ENCODE data around the gene GALNT10. TPM values are rescaled to one million over a fixed set of nuclear protein-coding genes. Genes with fewer than 3 reads are reported as not detected.

Gene GALNT10
- total RNA-seq, 1 donor from 2014 or later, result 5.7 TPM

DNA sequence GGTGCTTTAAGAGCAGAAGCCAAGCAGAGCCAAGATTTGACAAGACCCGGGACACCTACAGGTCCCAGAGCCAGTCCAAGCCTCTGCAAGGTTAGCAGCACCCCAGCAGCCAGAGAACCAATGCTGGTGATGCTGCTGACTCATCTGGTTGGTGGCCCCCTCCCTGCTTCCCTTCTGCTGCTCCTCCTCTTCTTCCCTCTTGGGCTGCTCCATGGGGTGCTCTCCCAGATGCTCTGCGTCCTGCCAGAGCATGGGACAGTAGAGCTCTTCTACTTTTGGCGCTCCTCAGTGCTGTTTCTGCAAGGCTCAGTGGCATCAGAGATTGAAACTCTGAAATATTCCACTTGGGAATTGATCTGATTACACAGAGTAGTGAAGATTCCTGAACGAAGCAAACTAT, 179.1 kb downstream of the GALNT10 start:
- FAIRE-seq (no peak), DNase-seq (ENCODE audit: low spot score in 2 of 2) (no peak)

DNA sequence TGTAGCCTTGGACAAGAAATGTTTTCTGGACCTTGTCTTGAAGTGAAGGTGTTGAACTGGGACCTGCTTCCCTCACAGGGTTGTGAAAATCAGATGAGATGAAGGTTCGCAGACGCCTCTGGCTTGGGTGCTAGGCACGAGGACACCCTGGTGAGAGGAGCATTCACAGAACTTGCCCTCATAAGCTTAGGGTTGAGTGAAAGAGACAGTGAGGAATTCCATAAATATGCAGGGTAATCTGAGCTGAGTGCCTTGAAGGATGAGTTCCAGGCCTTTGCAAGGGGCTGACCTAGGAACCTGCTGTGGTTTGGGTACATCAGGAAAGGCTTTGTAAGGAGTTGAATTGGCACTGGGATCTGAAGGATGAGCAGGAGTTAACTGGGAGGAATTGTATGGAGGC, 179.6 kb downstream of the GALNT10 start:
- no peak for FAIRE-seq
- no peak for DNase-seq (ENCODE audit: low spot score in 2 of 2)

DNA sequence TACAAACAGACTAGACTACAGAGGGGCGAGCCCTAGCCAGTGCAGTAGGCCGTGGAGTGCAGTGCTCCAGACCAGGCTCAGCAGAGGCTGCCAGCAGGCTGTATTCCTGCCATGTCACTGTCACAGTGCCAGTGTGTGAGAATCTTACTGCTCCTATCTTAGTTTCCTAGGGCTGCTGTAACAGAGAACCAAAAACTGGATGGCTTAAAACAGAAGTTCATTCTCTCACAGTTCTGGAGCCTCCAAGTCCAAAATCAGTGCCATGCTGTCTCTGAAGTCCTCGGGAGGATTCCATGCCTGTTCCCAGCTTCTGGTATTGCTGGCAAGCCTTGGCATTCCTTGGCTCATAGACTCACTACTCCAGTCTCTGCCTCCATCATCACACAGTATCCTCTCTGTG, 180.3 kb downstream of the GALNT10 start:
- FAIRE-seq (no peak), DNase-seq (ENCODE audit: low spot score in 2 of 2) (no peak)

DNA sequence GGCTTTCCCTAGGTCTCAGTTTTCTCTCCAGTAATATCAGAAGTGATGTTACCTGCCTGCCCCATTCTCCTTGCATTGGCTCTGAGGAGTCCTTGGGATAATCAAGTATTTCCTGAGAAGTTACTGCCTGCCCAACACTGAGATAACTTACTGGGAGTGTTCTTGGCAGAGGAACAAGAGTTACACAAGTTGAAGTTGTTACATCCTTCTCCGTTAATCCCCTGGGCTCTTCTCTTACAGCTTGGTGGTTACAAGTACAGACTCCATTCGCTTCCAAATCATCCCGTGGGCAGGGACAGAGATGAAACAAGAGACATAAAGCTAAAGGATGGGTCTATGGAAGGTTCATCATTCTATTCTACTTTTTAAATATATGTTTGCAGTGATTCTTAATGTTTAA, 181.2 kb downstream of the GALNT10 start:
- no peak for DNase-seq (ENCODE audit: low spot score in 2 of 2)
- FAIRE-seq, result no peak

DNA sequence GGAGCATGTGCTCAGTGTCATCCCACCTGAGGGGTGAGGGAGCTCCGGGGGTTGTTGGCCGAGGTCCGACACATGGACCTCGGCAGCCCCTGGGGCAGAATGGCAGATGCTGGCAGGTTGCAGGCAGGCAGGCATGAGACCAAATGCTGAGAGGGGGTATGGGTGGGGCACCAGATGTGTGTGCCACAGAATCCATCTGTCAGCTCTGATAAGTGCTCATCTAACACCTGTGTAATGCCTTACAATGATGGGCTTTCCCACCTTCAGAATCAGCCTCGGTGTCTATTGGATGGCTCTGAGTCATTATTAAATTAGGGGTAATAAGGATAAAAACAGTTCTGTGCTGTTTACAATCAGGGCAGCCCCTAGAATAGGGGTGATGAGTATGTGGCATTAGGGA, 182.1 kb downstream of the GALNT10 start:
- no peak for FAIRE-seq
- no peak for DNase-seq (ENCODE audit: low spot score in 2 of 2)

DNA sequence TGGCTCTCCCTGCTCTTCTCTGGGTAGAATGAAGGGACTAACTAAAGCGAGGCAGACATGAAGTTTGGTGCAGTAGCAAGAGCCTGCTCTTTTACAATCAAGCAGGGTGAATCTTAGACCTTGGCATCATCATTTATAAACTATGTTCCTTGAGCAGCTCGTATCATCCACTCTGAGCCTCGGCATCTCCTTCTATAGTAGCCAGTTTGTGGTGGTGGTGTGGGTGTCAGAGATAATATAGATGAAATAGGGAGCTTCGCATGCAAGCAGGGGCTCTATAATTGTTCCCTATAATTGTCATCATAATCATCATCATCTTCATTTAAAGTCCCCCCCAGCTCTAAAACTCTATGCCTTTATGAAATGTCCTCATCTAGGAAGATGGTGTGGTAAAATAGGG, 182.8 kb downstream of the GALNT10 start:
- FAIRE-seq (no peak), DNase-seq (ENCODE audit: low spot score in 2 of 2) (no peak)

DNA sequence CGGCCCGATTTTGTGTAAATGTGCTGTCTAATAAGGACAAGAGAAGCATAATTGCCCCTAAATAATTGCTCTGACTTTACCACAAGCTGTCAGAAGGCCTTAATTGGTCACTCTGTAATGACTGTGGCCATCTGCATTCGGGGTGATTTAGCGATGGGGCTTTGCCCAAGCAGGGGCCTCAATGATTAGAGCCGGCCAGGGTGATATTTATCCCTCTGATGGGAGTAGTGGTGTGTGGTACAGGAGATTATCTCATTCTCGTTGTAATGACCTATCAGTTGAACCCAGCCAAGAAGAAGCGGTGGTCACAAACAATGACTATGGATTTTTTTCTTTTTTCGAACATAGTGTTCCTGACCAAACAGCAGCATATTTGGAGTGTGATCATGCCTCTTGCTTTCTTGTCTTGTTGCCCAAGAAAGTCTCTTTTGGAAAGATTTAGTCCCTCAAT, 183.2 kb downstream of the GALNT10 start:
- FAIRE-seq, result no peak

DNA sequence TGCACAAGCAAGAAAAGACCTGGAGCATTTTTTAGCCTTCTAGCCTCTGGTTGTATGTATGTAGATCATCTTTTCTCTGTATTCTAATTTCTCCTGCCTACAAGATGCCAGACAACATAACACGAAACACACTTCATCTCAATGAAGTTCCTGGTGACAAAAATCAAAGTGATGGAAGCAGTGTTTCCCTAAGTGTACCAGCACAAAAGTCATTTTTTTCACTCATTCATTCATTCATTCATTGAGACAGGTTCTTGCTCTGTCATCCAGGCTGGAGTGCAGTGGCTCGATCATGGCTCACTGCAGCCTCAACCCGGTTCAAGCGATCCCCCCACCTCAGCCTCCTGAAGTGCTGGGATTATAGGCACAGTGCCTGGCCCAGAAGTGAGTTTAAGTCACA, 183.7 kb downstream of the GALNT10 start:
- FAIRE-seq (no peak), DNase-seq (ENCODE audit: low spot score in 2 of 2) (no peak)

More for the DNA sequence above, 183.2 kb downstream of the GALNT10 start:
- DNase-seq (ENCODE audit: low spot score in 2 of 2), result no peak

DNA sequence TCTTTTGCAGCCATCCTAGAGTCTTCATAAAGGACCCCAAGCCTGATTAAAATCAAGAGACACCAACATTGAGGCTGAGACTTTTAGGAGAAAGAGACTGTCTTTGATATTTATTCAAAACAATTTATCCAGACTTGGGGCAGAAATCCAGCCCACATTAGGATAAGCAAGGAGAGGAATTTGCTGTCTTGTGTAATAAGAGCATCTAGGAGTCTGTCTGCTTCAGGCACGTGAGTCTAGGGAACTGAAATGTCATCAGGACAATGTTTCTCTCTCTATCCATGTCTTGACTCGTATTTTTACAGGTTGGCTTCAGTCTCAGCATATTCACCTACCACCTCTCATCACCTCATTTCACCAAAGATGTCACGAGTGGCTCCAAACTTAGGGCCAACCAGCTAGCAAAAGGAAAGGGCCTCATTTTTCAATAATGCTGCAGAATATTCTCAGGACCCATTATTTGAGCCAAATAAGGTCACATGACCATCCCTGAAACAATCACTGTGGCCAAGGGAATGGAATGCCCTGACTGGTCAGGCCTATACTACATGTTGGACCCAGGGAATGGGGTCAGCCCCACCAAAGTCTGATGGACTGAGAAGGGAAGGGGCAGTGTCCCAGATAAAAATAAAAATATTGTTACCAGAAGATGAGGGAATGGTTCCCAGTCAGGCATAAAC, 184.9 kb downstream of the GALNT10 start:
- FAIRE-seq (no peak), DNase-seq (ENCODE audit: low spot score in 2 of 2) (no peak)

DNA sequence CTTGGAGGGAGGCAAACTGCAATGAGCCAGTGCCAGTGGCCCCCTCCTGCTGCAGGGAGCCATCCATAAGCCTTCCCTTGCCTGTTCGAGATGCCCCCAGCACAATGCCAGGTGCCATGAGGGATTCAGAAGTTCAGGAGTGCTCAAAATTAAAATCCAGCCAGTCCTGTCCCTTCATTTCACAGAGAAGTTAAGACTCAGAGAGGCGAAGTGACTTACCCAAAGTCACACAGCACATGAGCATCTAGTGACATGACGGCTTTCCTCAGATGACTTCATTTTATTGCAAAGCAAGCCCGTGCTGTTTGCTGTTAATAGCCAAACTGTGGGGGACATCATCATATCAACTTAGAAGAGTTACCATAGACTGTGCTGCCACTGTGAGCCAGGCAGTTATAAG, 185.9 kb downstream of the GALNT10 start:
- no peak for FAIRE-seq
- DNase-seq (ENCODE audit: low spot score in 2 of 2), result no peak

DNA sequence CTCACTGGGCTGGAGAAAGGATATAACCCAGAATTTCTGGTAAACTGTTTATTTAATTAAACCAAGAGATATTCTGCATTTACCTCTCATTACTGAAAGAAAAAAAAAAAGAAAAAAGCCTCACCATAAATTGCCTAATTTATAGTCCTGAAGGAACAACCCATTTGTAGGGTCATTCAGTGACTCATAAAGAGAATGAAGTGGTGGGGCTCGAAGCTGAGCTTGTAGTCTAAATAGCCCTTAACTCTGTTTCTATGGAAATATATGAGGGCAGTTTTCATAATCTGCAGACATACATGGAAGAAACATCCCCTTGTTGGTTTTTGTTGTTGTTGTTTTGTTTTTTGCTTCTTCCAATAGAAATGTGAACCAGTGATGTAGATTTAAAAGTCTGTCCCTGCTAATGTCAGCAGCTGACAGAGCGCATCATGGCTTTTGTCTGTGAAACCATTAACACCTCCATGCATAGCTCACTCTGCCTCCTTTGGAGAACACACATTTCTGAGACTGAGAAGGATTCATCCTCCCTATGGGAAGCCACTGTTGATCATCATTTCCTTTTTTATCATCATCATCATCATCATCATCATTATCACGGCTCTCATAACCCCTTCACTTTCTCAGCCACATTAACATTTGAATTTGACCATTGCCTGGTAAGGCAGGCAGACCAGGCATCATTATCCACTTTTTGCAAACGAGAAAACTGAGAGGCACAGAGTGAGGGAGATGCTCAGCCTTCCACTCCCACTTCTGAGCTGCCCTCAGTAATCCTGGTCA, 187.4 kb downstream of the GALNT10 start:
- no peak for FAIRE-seq
- DNase-seq (ENCODE audit: low spot score in 2 of 2), result no peak

DNA sequence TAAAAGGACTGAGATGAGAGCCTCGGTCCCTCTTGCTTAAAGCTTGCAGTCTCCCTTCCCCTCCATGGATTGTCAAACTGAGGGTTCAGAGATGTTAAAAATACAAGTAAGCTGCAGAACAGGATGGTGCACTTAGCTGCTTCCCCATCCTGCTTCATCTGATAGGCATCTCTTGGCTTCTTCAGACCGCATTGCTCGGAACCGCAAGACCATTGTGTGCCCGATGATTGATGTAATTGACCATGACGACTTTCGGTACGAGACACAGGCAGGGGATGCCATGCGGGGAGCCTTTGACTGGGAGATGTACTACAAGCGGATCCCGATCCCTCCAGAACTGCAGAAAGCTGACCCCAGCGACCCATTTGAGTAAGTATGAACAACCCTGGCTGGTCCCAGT, 189.7 kb downstream of the GALNT10 start:
- FAIRE-seq (no peak), DNase-seq (ENCODE audit: low spot score in 2 of 2) (no peak)

DNA sequence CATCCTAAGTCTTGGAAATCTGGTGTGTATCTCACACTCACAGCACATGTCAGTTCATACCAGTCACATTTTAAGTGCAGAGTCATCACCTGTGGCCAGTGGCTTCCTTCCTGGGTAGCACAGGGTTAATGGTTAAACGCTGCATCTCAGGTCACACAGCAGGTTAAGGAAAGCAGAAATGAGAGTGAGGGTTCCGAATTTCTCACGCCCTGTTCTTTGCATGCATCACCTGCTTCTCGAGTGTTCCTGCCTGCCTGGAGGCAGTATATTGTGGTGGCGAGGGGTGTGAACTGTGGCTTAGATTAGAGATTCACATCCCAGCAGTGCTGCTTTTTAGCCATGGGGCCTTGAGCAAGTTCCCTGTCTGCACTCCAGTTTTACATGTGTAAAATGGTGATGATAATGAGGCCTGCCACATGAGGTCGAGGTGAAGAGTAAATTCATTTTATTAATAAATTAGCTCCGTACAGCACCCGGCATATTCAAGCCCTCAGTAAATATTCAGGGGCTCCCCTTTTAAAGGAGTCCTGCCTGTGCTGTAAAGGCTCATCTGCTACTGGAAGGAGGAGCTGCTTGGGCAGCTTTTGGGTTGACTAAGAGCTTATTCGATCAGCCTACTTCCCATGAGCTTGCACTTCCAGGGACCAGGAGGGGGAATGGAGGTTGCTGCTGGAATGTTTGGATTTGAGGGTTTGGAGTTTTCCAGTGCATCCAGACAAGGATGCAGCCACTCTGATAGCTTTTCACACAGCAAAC, 194.1 kb downstream of the GALNT10 start:
- FAIRE-seq (no peak), DNase-seq (ENCODE audit: low spot score in 2 of 2) (no peak)

DNA sequence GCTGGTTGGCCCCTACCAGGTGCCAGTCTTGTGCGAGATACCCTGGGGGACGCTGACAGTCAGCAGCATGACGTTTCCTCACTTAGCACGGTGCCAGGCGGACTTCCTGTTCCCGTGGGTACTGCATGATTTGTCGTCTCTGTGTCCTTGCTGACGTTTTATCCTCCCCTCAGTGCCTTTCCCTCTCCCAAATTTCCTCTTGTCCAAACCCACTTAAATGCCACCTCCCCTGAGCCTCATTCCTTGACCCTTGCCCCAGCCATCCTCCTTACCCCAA, 194.6 kb downstream of the GALNT10 start:
- FAIRE-seq (no peak), DNase-seq (ENCODE audit: low spot score in 2 of 2) (no peak)

DNA sequence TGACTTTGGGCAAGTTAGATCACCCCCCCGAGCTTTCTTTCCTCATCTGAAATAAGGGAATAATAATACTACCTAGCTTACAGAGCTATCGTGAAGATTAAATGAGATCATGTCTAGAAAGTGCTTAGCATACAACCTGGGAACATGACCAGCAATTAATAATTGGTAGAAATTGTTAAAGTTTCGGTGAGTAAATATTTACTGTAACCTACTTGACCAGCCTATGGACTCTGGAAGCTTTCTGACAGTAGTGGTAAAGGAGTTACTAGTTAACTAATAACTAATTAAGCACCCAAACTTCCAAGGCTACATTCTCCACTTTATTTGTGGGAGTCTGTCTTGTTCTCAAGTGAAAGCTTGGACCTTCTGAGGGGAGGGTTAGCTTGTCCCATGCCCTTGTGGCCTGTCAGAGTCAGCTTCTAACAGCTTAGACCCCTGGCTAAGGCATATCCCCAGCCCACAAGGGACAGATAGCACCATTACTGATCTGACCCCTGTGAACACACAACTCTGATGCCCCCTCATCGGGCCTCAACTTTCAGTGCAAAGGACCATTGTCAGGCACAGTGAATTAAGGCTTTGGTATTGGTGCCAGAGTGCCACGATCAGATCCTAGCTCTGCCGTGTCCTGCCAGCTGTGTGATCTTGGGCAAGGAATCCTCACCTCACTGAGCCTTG, 196.6 kb downstream of the GALNT10 start:
- no peak for DNase-seq (ENCODE audit: low spot score in 2 of 2)
- no peak for FAIRE-seq

DNA sequence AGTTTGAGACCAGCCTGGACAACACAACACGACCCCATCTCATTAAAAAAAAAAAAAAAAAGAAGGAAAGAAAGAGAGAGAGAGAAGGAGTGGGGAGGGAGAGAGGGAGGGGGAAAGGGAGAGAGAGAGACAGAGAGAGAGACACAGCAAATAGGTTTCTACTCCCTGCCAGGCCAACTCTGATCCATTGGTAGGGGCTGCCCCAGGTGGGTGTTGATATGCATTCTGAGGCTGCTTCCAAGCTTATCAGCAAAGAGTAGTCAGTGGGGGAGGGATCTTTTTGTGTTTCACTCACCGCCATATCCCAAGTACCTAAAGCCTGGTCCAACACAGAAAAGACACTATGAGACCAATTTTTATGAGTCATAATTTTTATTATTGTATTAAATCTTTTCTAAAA, 198.3 kb downstream of the GALNT10 start:
- DNase-seq (ENCODE audit: low spot score in 2 of 2) (no peak), FAIRE-seq (no peak)

DNA sequence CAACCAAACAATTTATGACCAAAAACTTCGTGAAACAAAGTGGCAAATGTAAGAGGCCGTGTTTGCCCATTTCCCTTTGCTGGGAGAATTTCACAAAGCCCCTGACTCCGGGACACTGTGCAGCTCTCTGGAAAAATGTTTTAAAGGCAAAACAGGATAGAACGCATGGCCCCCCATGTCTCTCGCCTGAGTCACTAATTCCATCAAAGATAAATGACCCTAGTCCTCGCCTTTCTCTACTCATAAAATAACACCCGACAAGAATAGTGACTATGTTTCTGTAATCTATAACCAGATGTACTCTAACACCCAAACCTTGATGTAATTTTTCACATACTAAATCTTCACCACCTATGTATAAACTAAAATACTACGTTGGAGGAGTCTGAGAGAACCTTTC, 199.6 kb downstream of the GALNT10 start:
- no peak for FAIRE-seq

DNA sequence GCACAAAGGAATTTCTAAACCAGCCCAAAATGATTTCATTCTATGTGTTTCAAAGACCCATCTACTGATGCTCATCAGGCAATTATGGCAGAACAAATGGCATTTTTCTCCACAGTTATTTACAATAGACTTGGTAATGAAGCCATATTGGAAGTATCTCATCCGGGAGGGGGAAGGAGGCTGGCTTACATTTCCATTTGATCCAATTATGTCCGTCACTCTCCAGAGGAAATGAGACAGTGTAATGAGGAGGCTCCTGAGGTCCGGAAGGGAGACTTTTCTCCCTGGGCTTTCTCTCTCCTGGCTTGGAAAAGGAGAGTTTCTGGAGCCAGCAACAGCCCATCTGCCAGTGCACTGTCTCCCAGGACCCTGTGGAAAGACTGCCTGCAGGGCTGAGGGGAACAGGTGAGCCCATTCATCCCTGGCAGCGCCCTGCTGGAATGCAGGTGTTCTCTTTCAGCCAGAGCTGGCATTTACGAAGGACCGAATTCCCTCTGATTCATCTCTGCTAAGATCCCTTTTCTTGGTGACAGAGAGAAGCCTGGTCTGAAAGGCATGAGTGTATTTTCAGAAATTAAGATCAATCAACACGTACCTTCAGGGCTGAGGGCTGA, 200.3 kb downstream of the GALNT10 start:
- no peak for DNase-seq (ENCODE audit: low spot score in 2 of 2)
- FAIRE-seq, result no peak

More for the DNA sequence above, 199.6 kb downstream of the GALNT10 start:
- DNase-seq (ENCODE audit: low spot score in 2 of 2), result no peak

DNA sequence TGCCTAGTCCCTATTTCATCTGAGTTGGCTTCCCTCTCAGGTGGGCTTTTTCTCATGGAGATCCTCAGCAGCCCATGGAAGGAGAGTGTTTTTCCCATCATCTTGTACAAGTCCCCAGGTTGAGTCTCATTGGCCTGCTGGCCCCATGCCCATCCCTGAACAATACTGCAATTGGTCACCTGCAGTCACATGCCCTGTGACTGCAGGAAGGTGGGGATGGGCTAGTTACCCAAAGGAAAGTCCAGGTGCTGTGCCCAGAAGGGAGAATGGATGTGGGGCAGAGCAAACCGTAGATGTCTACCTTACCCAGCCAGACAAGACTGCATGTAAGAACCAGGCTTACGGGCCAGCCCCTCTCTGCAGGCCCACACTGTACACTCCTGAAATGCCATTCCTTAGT, 201.3 kb downstream of the GALNT10 start:
- no peak for FAIRE-seq

DNA sequence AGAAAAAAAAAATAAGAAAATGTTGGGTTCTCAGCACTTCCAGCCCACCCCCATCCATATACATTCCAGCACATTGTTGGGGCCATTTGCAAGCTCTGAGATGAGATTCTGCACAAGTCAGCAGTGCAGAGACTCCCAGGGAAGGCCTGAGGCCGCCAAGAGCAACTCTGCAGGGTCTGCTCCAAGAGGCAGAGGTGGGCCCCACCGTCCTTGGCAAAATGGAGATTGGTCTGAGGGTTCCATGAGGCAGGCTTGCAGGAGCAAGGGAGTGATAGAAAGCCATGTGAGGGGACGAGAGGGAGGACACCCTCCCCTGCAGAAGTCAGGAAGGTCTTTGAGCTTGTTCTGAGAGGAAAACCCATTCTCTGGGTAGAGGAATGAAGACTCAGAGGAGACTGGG, 203.3 kb downstream of the GALNT10 start:
- no peak for DNase-seq (ENCODE audit: low spot score in 2 of 2)
- FAIRE-seq, result no peak

More for the DNA sequence above, 201.3 kb downstream of the GALNT10 start:
- DNase-seq (ENCODE audit: low spot score in 2 of 2), result no peak

DNA sequence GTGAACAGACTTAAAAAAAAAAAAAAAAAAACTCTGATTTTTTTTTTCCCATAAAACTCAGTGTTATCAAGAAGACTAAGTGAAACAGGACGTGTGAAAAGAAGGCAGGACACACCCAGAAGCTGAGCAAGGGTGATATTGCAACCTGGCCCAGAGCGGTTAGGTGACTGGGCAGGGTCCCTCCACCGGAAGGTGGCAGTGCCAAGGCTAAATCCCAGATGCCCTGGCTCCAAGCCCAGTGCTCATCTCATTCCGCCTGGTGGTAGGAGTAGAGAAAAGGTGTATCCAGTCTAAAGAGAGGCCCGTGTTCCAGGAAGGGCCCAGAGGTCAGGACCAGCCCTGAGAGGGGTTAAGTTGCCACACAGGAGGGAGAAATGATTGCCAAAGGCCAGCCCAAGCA, 203.8 kb downstream of the GALNT10 start:
- no peak for FAIRE-seq
- no peak for DNase-seq (ENCODE audit: low spot score in 2 of 2)
